Measurements from ENCODE around the gene KRTAP12-3. TPM values are rescaled to one million over a fixed set of nuclear protein-coding genes. Genes with fewer than 3 reads are reported as not detected.

Gene KRTAP12-3
- total RNA-seq, 2 donors from 2014 or later = not detected

- Mint-ChIP-seq H3K9me3 (peaks cover 31% of the 10 kb centered on the region), H3K4me3 (no peak overlapping the region), H3K4me1 (peaks cover 2% of the 10 kb centered on the region), H3K27ac (no peak overlapping the region), H3K27me3 (ENCODE audit: insufficient read depth) (peaks cover 3% of the 10 kb centered on the region), H3K36me3 (ENCODE audit: low read depth) (no peaks in the 10 kb centered on the region)
- Histone ChIP-seq H3K27ac (ENCODE audit: low read depth, low read length) (no peak overlapping the region), H3K4me3 (ENCODE audit: low read length) (no peak overlapping the region), H3K9ac (ENCODE audit: extremely low read depth, low read length, poor library complexity, severe bottlenecking) (no peak overlapping the region), H3K9me3 (ENCODE audit: control insufficient read depth, low read length) (peaks cover 8% of the 10 kb centered on the region), H3K27me3 (ENCODE audit: control insufficient read depth, insufficient read depth, low read length, poor library complexity, severe bottlenecking) (no peaks in the 10 kb centered on the region), H3K4me1 (ENCODE audit: control insufficient read depth, insufficient read depth, low read length) (no peaks in the 10 kb centered on the region), H3K36me3 (ENCODE audit: control insufficient read depth, insufficient read depth, low read length) (no peaks in the 10 kb centered on the region)
- 94 to 95% methylated on average over 7 to 12 of the region's 12 CpGs for WGBS, 2 experiments (ENCODE audit: insufficient coverage in 1 of 2, insufficient read length in 1 of 2)
- no peak for DNase-seq
- no peak for TF ChIP-seq CTCF (conservative IDR thresholded peaks at IDR 0.05)
Observed at GRCh38 chr21:44639331-44639655, 18.4 kb upstream of the KRTAP12-3 start.

GRCh38 chr21:44640761-44641160, 17.0 kb upstream of the KRTAP12-3 start:
- Histone ChIP-seq H3K4me3 (ENCODE audit: low read length) (no peak overlapping the region), H3K27me3 (ENCODE audit: control insufficient read depth, insufficient read depth, low read length, poor library complexity, severe bottlenecking) (no peaks in the 10 kb centered on the region), H3K27ac (ENCODE audit: low read depth, low read length) (no peak overlapping the region), H3K36me3 (ENCODE audit: control insufficient read depth, insufficient read depth, low read length) (no peaks in the 10 kb centered on the region), H3K4me1 (ENCODE audit: control insufficient read depth, insufficient read depth, low read length) (no peaks in the 10 kb centered on the region), H3K9ac (ENCODE audit: extremely low read depth, low read length, poor library complexity, severe bottlenecking) (no peak overlapping the region), H3K9me3 (ENCODE audit: control insufficient read depth, low read length) (peaks cover 22% of the 10 kb centered on the region)
- WGBS, 2 experiments (ENCODE audit: insufficient coverage in 1 of 2, insufficient read length in 1 of 2) = 89 to 92% methylated on average over 3 to 5 of the region's 5 CpGs
- Mint-ChIP-seq H3K9me3 (peaks cover 44% of the 10 kb centered on the region), H3K27me3 (ENCODE audit: insufficient read depth) (peaks cover 3% of the 10 kb centered on the region), H3K36me3 (ENCODE audit: low read depth) (peaks cover 4% of the 10 kb centered on the region), H3K4me1 (peaks cover 2% of the 10 kb centered on the region), H3K4me3 (no peak overlapping the region), H3K27ac (no peak overlapping the region)
- DNase-seq = peak; percentile 15
- no peak for TF ChIP-seq CTCF (conservative IDR thresholded peaks at IDR 0.05)

GRCh38 chr21:44643741-44644310, 13.9 kb upstream of the KRTAP12-3 start:
- H3K4me3 ChIP-seq (ENCODE audit: low read length) = peak overlapping the region; percentile 33
- H3K27ac Mint-ChIP-seq = no peak overlapping the region
- H3K27ac ChIP-seq (ENCODE audit: low read depth, low read length) = no peak overlapping the region
- H3K9me3 Mint-ChIP-seq = peaks cover 48% of the 10 kb centered on the region
- H3K4me1 Mint-ChIP-seq = peaks cover 7% of the 10 kb centered on the region
- DNase-seq = peak; percentile 26
- H3K9me3 ChIP-seq (ENCODE audit: control insufficient read depth, low read length) = peaks cover 22% of the 10 kb centered on the region
- no peaks in the 10 kb centered on the region for H3K36me3 ChIP-seq (ENCODE audit: control insufficient read depth, insufficient read depth, low read length)
- H3K4me1 ChIP-seq (ENCODE audit: control insufficient read depth, insufficient read depth, low read length) = no peaks in the 10 kb centered on the region
- peaks cover 3% of the 10 kb centered on the region for H3K27me3 Mint-ChIP-seq (ENCODE audit: insufficient read depth)
- peaks cover 4% of the 10 kb centered on the region for H3K36me3 Mint-ChIP-seq (ENCODE audit: low read depth)
- no peak for TF ChIP-seq CTCF (conservative IDR thresholded peaks at IDR 0.05)
- 88 to 97% methylated on average over 8 to 14 of the region's 14 CpGs for WGBS, 2 experiments (ENCODE audit: insufficient coverage in 1 of 2, insufficient read length in 1 of 2)
- H3K4me3 Mint-ChIP-seq = no peak overlapping the region
- H3K9ac ChIP-seq (ENCODE audit: extremely low read depth, low read length, poor library complexity, severe bottlenecking) = no peak overlapping the region
- no peaks in the 10 kb centered on the region for H3K27me3 ChIP-seq (ENCODE audit: control insufficient read depth, insufficient read depth, low read length, poor library complexity, severe bottlenecking)

Data from endodermal cell (in vitro differentiated cells).